Frontal cortex (tissue), 4 donors: ENCODE measurements around the gene RCAN1. TPM values are rescaled to one million over a fixed set of nuclear protein-coding genes. Genes with fewer than 3 reads are reported as not detected.
A peak's percentile ranks its signal among the peaks of the same experiment; 100 is the strongest.

Source experiments
- DNase-seq, 2 donors: peaks; one replicate each; pipeline ENCODE4 v3.0.0; 2012; ENCODE audit warnings: low spot score in 2 of 2
- FAIRE-seq: peaks from 2 replicates; lab custom pipeline; 2012; peaks lifted over from hg19 to GRCh38; lab: Jason Lieb, UNC
- total RNA-seq: library from RNA; depleted of rRNA; stranded (reverse); fragments of >200 nt; gene quantifications from one replicate; pipeline ENCODE4 v1.2.3, GENCODE V29; 2014
- donor health status: control.
- donor health status: control.
- donor health status: control.

The RCAN1 gene
- total RNA-seq = 88.0 TPM

GRCh38 chr21:34614628-34615486 is at the start of gene RCAN1:
RCAN1 (minus strand) TSS chr21:34615113; CDS start chr21:34615011, 102 bp downstream.
- no peak for FAIRE-seq

GRCh38 chr21:34661848-34662247 is 46.9 kb upstream of the RCAN1 start:
- DNase-seq (no peak), FAIRE-seq (no peak)

More at GRCh38 chr21:34614628-34615486, at the start of gene RCAN1:
- peak; percentile 90 to 91 for DNase-seq

DNA sequence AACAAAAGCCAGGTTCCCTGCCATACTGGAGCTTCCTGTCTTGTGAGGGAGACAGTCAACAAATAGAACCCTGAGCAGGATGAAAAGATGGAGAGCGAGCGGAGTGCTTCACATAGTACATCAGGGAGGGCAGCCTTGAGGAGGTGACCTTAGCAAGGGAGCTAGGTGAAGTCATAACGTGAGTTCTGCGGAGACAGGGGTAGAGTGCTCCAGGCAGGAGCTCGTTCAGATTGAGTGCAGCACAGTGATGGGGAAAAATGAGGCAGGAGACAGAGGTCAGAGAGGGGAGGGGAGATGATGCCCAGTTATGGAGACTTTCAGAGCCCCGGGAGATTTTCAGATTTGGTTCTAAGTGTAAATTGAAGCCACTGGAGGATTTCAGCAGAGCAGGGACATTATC is 38.6 kb upstream of the RCAN1 start:
- FAIRE-seq (no peak), DNase-seq (no peak)

DNA sequence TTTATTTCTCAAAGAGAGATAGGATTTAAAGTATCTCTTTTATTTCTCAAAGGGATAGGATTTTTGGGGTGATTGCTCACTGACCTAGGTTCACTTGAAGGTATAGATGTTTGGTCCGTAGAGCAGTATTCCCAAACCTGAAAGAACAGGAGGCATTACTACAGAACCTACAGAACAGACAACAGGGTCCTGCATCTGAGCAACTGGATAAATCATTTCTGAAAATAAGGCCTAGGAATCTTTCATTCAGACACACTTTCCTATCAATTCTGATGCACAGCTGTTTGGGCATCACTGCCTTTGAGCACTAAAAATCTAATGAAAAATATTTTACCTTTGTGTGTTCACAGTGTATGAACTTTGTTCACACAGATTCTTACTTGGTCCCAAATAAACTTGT is 36.7 kb upstream of the RCAN1 start:
- DNase-seq = no peak

DNA sequence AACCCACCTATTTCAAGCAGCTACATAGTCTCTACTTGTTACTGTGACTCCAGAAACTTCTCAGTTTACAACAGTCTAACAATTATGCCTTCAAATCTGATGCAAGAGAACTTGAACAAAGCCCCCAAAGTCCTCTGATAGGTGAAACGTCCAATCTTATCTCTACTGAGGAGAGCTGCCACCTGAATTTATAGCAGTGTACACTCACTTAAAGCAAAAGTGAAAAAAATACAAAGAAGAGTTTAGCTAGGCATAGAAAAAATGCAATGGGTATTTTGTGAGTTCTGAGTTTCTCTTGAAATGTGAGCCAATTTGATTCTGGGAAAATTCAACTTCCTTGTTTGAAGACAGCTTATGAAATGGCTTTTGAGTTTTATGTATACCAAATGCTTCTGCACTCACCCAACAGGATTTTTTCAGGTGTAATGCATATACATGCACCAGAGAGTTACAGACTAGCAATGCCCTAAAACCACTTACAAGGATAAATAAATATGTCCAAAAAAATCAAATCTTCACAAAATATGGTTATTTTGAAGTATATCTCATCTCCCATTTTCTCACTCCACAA is 36.0 kb upstream of the RCAN1 start:
- FAIRE-seq = no peak
- no peak for DNase-seq

More for the DNA sequence above, 36.7 kb upstream of the RCAN1 start:
- no peak for FAIRE-seq

- no peak for FAIRE-seq
- DNase-seq = no peak
These were observed 34.5 kb upstream of the RCAN1 start for GRCh38 chr21:34649400-34649799.

GRCh38 chr21:34648739-34649297 is 33.9 kb upstream of the RCAN1 start:
- no peak for FAIRE-seq
- DNase-seq = no peak

GRCh38 chr21:34647555-34647954 is 32.6 kb upstream of the RCAN1 start:
- no peak for FAIRE-seq

DNA sequence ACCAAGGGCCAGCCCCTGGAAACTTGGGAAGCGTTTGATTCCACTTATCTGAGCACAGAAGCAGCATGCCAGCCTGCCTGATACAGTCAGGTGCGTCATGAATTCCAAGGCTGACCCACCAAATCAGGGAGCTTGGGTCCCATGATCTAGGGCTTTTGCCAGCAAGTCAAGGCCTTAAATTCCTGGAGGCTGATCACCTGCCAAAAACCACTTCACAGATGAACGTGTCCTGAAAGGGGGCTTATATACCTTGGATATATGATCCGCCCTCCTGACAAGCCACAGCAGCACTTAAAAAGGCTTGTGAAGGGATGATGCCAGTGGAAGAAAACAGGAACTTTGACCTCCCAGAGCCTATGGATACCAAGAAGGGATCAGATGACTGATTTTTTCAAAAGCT is 29.9 kb upstream of the RCAN1 start:
- DNase-seq (no peak), FAIRE-seq (no peak)

More at GRCh38 chr21:34647555-34647954, 32.6 kb upstream of the RCAN1 start:
- DNase-seq = no peak

- no peak for DNase-seq
- FAIRE-seq = no peak
These were observed 27.5 kb upstream of the RCAN1 start for GRCh38 chr21:34642211-34643075.

DNA sequence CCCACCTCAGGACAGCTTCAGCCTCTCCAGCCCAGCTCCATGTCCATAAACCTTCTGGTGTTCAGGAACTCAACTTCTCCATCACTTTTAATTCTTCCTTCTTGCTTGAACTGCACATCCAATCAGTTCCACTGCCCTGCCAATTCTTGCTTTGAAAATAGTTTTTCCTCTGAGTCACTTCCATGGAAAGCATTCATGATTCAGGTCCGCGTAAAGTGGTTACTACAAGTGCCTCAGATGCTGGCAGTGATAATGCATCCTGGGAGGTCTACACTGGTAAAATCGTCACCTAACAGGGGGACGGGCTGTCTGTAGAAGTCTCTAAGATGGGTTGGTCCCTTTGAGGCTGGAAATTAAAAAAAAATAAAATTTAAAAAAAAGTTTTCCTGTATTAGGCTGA is 25.9 kb upstream of the RCAN1 start:
- no peak for FAIRE-seq

DNA sequence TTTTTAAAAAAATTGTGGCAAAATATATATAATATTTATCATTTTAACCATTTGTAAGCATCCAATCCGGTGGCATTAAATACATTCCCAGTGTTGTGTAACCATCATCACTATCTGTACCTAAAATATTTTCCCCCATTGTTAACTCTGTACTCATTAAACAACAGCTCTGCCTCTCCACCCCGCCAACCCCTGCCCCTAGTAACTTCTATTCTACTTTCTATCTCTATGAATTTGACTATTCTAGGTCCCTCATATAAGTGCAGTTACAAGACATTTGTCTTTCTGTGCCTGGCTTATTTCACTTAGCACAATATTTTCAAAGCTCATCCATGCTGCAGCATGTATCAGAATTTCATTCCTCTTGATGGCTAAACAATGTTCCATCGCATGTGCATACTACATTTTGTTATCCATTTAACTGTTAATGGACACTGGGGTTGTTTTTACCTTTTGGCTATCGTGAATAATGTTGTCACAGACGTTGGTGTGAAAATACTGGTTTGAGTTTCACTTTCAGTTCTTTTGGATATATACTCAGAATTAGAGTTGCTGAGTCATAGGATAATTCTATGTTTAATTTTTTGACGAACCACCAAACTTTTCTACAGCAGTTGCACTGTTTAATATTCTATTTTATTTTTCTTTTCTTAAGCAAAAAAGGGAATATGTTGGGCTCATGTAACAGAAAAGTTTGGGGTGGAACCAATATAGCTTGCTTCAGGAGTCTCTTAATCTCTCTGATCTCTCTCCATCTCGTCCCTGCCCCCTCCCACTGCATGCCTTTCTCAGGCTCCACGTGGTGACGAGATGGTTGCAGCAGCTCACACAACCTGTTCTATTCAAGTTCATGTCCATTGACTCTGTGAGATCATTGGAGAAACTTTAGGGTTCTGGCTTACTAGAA is 25.2 kb upstream of the RCAN1 start:
- FAIRE-seq (no peak), DNase-seq (no peak)

More for the DNA sequence above, 25.9 kb upstream of the RCAN1 start:
- DNase-seq = no peak

DNA sequence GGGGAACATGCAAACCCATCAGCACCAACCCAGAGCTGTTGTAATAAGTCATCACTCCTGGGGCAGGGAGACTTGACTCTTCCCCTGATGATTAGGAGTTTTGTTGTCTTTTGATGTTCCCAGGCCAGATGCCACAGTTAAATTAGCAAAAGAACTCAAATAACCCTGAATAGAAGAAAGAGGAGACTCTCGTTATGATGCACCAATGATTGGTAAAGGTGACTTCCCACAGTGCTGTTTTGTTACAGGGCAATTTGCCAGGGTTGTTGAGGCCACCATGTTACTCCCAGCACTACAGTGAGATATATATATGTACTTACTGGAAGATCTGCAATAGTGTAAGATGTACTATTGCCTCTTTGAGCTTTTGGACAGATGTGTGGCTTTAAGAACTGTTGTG is 24.3 kb upstream of the RCAN1 start:
- FAIRE-seq = no peak
- DNase-seq = no peak

DNA sequence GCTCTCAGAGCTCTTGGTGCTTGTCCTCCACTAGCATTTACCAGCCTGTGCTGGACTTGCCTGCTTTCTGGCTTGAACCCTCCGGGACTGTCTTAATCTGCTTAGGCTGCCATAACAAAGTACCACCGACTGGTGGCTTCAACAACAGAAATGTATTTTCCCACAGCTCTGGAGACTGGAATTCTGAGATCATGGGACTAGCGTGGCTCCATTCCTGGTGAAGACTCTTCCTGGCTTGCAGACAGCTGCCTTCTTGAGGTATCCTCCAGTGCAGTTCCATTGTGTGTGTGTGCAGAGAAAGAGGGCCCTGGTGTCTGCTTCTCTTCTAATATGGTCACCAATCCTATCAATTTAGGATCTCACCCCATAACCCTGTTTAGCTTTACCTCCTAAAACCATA is 22.0 kb upstream of the RCAN1 start:
- DNase-seq (no peak), FAIRE-seq (no peak)

DNA sequence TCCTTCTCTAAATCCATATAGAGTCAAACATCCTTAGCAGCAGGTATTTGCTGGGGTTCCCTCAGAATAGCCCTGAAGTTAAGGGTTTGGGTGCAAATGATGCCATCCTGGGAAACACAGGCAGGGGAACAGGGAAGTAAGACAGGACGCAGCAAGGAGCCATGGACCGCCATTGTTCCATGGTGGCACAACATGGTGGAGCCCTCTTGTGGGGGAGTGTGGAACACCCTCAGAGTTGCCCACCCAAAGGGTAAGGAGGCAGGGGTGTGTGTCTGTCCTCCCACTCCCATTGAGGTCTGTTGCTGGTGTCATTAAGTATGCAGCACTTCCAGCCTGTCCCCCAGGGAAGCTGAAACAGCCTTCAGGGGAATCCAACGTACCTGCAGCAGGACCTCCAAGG is 20.4 kb upstream of the RCAN1 start:
- DNase-seq (no peak), FAIRE-seq (no peak)

DNA sequence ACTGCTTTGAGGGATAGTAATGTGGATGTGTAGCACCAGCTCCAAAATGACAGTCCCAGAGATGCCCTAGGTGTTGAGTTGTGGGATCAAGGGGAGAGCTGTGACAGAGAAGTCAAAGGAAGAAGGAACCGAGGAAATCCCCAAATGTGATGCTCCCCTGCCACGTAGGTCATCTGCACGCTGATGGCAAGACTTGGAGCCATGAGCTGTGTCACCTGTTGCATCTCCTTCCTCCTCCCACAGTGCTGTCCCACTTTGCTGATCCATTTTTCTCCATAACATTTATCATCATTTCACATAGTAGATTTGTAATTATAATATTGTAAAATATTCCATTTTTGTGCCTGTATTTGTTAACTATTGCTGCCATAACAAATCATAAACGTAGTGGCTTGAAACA is 17.6 kb upstream of the RCAN1 start:
- FAIRE-seq (no peak), DNase-seq (no peak)

DNA sequence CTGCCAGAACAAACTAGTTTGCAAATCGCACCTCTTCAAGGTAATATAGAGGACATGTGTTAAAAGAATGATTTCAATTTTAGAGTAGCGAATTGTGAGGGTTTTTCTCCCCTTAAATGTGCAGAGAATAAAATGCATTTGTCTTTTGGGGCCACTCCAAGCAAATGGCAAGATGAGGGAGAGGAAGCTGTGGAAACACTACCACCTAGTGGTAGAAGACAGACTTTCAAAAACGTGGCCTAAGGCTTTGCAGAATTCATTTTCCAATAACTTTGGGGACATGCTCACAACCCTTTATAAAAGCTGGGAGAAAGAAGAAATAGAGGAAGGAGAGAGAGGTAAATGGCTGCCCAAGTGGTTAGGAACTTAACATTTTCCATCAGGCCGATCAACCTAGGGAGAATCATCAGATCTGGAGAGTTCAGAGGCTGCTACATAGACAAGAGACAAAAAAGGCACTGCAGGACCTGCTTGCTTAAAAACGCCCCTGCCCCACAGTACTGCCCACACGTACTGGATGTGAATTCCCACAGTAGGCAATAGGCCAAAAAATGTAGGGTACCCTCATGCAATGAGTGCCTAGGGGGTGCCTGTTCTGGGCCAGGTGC is 15.7 kb upstream of the RCAN1 start:
- peak; percentile 77 for FAIRE-seq
- peak; percentile 54 to 70 for DNase-seq

- DNase-seq = no peak
- FAIRE-seq = no peak
These were observed 11.2 kb upstream of the RCAN1 start for GRCh38 chr21:34626131-34626530.
